Measurements from ENCODE around the gene TCF4.

Gene TCF4

DNA sequence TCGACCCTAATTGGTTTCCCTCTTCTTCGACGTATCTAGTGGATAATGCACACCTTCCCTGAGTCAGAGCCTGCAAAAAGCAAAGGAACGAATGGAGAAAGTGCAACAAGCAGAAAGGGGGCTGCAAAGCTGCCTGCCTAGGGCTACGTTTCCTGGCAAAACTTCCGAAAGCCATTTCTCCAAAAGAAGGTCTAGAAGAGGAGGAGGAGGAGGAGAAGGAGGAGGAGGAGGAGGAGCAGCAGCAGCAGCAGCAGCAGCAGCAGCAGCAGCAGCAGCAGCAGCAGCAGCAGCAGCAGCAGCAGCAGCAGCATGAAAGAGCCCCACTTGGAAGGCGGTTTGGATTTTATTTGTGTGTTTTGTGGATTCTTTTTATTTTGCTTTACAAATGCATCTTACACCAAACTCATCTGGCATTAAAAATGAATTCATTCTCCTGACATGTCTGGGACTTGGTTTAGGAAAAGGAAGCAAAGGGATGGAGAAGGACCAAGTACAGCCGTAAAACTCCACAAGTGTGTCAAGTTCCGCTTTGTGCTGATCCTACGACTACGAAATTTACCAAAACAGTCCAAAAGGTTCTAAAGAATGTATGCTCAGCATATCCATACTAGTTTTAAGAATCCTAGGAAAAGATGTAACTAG is 2.0 kb downstream of the TCF4 start:
- no peak for DNase-seq (ENCODE audit: low spot score)

DNA sequence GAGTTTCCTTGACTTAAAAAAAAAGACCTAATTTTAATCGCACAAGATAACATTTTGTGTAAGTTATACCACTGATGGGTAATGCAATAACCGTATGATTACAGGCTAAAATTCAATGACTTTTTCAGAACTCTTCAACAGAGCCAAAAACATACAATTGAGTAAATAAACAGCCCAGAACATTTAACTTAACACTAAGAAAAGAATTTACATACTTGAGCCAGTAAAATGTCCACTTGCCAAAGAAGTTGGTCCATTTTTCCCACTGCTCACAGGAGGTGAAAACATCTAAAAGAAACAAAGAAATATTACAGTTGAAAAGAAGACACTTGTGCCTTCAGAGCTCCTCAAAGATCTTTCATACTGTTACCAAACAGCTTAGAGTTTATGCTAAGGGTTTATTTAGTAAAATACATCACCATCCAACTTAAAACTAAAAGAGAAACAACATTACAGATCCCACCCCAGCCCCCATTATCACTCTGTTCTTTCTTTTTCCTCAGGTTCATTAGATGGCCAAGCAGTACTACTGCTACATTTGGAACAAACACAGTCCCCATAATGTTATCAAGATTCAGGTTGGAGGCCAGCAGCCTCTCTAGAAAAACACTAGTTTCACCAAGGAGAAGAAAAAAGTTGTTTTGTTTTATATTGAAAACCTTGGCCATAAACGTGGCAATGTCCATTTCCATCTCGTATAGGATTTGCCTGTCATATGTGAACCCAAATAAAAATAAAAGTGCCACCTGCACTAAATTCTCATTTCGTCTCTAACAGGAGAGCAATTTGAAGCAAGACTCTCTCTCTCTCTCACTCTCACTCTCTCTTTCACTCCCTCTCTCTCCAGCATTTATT is 2.7 kb downstream of the TCF4 start:
- no peak for DNase-seq (ENCODE audit: low spot score)

- no peak for DNase-seq (ENCODE audit: low spot score)
Observed at GRCh38 chr18:55584201-55584600, 3.8 kb downstream of the TCF4 start.

- no peak for DNase-seq (ENCODE audit: low spot score)
Observed at GRCh38 chr18:55582325-55582724, 5.7 kb downstream of the TCF4 start.

DNA sequence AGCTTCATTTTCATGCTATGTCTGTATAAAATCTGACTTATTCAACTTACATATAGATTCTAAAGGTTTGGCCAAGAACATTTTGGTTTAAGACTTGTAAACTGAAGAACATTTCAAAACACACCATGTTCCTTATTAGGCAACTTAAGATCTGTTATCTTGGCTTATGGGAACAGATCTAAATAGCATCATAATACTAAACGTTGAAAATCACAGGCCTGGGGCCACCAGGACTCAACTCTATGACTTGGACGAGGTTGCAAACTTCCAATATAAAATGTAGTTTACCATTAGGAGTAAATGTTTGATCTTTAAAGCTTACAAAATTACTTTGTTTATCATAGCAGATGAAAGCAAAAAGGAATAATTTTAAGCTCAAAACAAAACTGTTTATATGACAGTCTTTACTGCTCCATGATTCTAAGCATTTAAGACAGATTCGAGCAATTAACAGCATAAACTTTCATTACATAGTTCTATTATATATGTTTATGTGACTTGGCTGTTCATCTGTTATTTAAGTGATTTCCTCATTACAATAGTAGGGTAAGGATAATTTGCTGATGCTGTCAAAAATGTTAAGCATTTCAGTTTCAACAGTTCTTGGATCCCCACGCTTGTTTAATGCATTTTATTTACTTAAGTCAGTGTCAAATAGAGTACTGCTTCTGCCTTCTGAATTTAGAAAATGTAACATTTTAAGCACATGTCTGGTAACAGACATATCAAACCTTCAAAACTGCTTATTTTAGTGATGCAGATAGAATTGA is 8.3 kb downstream of the TCF4 start:
- no peak for DNase-seq (ENCODE audit: low spot score)

DNA sequence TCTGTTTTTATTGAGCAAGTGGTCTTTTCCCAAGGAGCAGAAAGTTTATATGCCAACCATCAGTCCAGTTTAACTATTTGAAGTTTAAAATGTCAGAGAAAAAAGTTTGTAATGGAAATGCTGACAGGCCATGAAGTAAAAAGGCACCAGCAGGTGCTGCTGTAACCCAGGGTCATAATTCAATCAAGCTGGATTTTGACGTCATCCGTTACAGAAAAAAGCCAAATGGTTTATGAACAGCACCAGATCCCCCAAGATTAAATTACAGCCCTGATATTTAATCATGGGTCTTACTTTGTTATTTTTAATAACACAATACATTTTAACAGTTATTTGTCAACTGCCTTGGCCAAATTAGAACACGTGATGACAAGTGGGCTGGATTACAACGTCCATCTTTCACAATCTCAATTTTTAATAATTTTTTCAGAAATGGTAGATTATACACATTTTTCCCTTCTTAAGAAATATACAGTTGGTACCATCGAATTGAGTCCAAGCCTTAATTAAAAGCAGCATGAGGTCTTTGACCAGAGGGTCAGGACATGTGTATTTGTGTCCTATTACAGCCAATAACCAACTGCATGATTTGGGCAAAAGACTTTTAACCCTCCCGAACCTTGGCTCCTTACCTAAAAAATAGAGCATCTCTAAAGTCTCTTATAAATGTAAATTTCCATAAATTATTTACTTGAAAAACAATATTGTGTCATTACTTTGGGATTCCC is 10.0 kb downstream of the TCF4 start:
- no peak for DNase-seq (ENCODE audit: low spot score)

DNA sequence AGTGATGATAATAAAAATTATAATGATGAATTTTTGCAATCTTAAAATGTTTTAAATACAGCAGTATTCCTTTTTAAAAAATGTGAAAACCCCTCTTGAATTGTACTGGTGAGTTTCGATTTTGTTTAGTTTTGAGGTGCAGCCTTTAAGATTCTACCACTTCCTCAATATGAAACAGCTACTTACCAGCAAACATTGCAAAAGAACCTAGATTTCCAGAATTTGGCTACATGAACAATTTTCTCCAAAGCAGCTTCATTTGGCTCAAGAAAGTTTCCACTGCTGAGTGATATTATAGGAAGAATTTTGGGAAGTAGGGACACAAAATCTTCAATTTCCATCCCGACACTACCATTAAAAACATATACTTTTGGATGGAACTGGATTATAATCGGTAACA is 12.0 kb downstream of the TCF4 start:
- DNase-seq (ENCODE audit: low spot score): no peak

DNA sequence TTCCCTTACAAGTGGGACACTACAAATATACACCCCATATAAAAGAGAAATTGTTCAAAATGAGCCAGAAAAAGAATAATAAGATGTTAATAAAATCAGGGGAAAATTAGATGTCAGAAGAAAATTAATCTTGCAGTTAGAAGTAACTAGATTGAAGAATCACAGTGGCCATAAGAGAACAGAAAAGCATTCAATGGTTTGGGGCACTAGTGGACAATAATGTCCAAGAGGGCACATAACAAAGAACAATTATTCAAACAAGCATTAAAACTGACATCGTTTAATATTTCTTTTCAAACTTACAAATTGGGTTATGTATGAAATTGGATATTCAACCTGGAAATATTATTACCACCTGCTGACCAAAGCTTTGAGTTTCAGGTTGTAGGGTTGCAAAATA is 12.9 kb downstream of the TCF4 start:
- no peak for DNase-seq (ENCODE audit: low spot score)

GRCh38 chr18:55573386-55573785 is 14.6 kb downstream of the TCF4 start:
- no peak for DNase-seq (ENCODE audit: low spot score)

DNA sequence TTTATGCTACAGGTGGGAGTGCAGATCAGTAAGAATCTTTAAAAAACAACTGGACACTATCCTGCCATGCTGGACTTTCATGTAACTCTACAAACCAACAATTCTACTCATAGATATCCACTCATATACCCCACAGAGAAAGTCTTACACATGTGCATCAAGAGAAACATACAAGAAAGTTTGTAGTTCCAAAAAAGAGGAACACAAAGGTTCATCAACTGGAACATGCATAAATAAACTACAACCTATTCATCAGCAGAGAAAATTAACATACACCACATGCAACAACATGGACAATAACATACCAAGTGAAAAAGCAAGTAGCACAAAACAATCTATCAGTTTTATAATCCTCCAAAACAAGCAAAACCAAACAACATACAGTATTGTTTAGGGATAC is 17.0 kb downstream of the TCF4 start:
- DNase-seq (ENCODE audit: low spot score): no peak

DNA sequence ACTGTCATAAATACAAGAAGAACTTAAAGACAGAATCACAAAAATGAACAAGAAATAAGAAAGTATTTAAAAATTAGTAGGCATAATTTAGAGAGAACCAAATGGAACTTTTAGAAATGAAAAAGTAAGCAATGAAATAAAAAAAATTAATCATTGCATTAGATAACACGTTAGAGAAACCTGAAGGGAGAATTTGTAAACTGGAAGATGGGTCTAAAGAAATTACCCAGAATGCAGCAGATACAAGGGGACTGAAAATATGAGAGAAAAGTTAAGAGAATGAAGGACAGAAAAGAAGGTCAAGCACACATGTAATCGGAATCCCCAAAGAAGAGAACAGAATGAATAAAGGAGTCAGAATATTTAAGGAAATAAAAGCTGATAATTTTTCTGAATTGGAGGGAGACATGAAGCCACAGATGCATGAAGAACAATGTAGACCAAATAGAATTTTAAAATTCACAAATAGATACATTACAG is 21.5 kb downstream of the TCF4 start:
- DNase-seq (ENCODE audit: low spot score): no peak

GRCh38 chr18:55559739-55560138 is 28.3 kb downstream of the TCF4 start:
- DNase-seq (ENCODE audit: low spot score): no peak

GRCh38 chr18:55557211-55557610 is 30.8 kb downstream of the TCF4 start:
- no peak for DNase-seq (ENCODE audit: low spot score)

DNA sequence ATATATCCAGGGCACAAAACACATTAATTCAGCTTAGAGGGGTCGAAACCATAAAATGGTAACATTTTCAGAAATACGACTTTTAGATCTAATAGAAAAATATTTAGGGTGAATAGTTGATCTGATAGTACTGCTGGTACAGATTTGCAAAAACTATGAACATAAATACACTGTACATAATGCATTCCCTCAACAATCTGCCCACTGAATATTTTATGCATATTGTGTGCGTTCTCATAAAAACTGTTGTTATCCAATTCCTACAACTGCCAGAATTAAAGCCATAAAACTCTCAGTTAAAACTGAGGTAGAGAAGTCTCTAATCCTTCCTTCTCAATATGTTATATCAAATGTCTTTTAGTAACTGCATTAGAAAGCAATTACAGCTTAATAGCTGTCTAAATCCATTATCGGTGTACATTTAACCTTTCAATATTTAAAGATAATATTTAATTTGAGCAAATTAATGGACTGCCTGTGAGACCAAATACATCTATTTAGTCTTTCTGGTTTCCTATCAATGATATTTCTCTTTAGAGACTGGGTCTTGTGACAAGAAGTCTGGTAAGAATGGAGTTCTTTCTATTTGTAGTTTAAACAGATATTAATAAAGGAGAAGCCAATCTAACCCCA is 32.5 kb downstream of the TCF4 start:
- DNase-seq (ENCODE audit: low spot score): no peak

GRCh38 chr18:55552526-55553189 is 35.3 kb downstream of the TCF4 start:
- DNase-seq (ENCODE audit: low spot score): no peak

DNA sequence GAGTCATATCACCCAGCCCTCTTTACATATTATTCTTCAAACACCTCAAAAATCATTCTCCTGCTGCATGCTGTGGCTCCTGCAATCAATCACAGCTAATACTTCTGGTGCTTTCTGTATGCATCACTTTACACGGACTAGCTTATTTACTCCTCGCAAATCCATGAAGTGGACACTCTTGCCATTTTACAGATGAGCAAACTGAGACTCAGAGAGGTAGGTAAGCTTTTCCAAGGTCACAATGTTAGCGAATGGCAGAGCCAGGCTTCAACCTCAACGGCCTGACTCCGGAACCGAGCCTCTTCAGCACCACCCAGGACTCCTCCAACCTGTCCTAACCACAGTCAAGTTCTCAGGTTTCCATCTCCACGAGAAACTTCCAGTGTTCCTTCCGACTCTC is 36.8 kb downstream of the TCF4 start:
- DNase-seq (ENCODE audit: low spot score): no peak

DNA sequence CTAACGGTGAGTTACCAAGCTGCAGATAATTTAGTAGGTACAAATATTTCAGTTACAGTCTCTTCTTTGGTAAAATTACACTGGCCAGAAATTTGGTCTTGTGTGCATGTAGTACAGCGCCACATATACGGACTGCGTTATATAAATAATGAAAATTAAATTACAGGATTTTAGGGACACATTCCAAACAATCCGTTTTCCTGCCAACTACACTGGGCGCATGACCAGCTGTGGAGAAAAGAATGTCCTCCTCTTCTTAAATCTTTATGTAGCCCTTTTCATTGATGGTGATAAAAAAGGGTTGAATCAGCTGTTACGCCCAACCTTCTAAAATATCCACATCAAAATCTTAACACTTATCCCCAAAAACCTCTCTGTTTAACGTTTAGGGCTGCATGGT is 37.5 kb downstream of the TCF4 start:
- no peak for DNase-seq (ENCODE audit: low spot score)

DNA sequence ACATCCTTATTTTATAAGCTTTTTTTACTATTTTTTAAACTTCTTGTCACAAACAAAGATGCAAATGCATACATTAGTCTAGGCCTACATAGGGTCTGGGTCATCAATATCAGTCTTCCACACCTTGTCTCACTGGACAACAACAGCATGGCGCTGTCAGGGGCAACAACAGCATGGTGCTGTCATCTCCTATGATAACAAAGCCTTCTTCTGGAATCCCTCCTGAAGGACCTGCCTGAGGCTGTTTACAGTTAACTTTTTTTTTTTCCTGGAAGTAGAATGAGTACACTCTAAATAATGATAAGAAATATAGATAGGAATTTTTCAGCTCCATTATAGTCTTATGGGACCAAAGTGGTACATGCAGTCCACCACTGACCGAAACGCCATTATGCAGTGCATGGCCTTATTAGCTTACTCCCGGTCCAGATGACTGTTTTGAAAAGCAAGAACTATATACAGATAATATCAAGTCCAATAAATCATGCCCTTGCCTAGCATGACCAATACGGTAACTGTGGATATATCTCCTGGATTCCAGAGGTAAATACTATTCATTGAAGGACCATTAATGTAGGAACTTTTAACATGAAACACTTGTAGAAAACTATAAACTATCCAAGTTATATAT is 38.4 kb downstream of the TCF4 start:
- DNase-seq (ENCODE audit: low spot score): no peak

DNA sequence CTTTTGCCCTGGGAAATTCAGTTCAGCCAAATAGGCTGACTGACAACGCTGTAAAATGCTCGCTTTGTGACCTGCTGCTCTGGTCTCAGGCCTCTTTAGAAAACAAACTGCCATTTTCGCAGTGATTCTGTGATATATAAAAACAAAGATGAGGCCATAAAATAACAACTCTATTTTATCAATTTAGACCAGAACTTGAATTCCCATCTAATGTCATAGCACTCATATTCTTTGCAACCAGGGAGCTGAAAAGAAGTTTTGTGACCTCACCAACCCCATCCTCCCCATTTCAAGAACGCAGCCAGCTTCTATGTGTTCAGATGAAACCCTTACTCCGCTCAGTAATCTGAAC is 40.3 kb downstream of the TCF4 start:
- DNase-seq (ENCODE audit: low spot score): no peak

DNA sequence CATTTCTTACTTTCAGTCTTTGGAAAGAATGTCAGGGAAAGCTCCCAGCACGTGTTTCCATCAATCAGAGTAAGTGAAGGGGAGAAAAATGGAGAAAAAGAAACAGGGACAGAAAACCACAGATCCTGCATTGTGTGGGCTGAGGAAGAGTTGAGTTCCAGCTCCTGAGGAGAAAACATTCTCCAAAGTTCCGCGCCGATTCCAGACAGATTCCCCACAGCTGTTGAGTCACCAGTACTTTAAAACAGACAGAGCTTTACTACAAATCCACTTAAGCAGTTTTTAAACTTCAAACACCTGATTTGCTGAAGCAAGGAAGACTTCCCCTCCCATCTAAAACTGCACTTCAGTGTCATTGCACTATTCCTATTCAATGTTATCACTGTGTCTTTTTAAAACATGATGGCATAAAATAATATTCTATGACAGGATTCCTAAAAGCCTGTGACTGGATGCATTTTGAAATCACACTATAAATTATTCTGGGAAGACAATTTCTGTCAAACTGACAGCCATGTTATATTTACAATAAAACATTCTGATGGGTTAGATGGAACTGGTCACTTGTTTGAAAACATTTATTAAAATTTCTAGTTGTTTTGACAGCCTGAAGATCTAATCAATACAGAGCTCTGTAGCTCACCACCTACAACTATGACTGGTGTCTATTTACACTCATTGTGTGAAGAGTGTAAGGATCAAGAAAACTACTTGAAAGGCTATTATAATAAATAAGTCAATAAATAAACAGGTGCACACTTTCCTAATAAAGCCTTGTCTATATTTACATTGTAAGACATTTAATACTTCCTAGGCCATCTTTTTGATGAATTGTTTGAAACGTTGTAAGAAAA is 40.9 kb downstream of the TCF4 start:
- DNase-seq (ENCODE audit: low spot score): no peak
